A549 (cell line): ENCODE data around the gene RFC1. TPM values are rescaled to one million over a fixed set of nuclear protein-coding genes. Genes with fewer than 3 reads are reported as not detected.

Source experiments
- ATAC-seq, 2 experiments: fragments of 200-7000 bp in 1 of 2; fragments of >200 bp in 1 of 2; cut with Nextera tagmentation in 1 of 2; cut with Tn5 transposase in 1 of 2; 3 replicates each; pipeline versions ENCODE4 v1.8.0 to v1.9.1; 2018 to 2020; ENCODE audit warnings: mild to moderate bottlenecking in 1 of 2, moderate library complexity in 1 of 2
- CTCF ChIA-PET: fragments of 300-600 bp; sonication (Branson Sonifier 250); formaldehyde crosslinking; extraction: SDS; loops from one replicate; lab custom pipeline; 2021; ENCODE audit warnings: antibody characterized with exemption, inconsistent platforms; lab: Yijun Ruan, JAX
- POLR2A ChIA-PET: fragments of 350-600 bp; formaldehyde crosslinking; extraction: SDS; loops from one replicate; lab custom pipeline; 2021; ENCODE audit warnings: antibody characterized with exemption, inconsistent platforms; lab: Yijun Ruan, JAX
- DNase-seq, 2 experiments: peaks; one replicate each; pipeline versions ENCODE4 v3.0.0 to v3.0.0-alpha.2; 2011 to 2016; ENCODE audit warnings: low read depth in 1 of 2, low spot score in 1 of 2
- FAIRE-seq: peaks from 2 replicates; lab custom pipeline; 2011; peaks lifted over from hg19 to GRCh38; lab: Jason Lieb, UNC
- H3K27ac ChIP-seq, 2 experiments: fragments of >200 bp; sonication (Bioruptor Twin); formaldehyde crosslinking; 3 replicates each; pipeline ENCODE4 v1.5.1; 2016 to 2017
- H3K4me1 ChIP-seq: fragments of >200 bp; sonication (Bioruptor Twin); formaldehyde crosslinking; 3 replicates; pipeline ENCODE4 v1.6.1; 2016
- H3K4me2 ChIP-seq: fragments of >200 bp; sonication (Bioruptor Twin); formaldehyde crosslinking; 3 replicates; pipeline ENCODE4 v1.6.1; 2016
- H3K4me3 ChIP-seq: fragments of >200 bp; sonication (Bioruptor Twin); formaldehyde crosslinking; 3 replicates; pipeline ENCODE4 v1.5.1; 2016
- H3K9me3 ChIP-seq: fragments of >200 bp; sonication (Bioruptor Twin); formaldehyde crosslinking; 3 replicates; pipeline ENCODE4 v1.6.1; 2016
- BHLHE40 ChIP-seq: IDR thresholded peaks from 2 replicates; pipeline ENCODE4 v1.6.1; 2012; ENCODE audit warnings: low read depth, low read length, inconsistent platforms
- CBX2 ChIP-seq: fragments of 200-600 bp; sonication (generic); IDR thresholded peaks from 2 replicates; pipeline ENCODE4 v1.6.1; 2016; ENCODE audit warnings: low read depth, mild to moderate bottlenecking, borderline replicate concordance
- CHD2 ChIP-seq: fragments of 150-350 bp; IDR thresholded peaks from 2 replicates; pipeline ENCODE4 v1.6.1; 2014; ENCODE audit warnings: low read length; ENCODE audit not compliant: partially characterized antibody
- CHD4 ChIP-seq: fragments of 200-600 bp; sonication (generic); IDR thresholded peaks from 2 replicates; pipeline ENCODE4 v1.6.1; 2016; ENCODE audit warnings: antibody characterized with exemption, mild to moderate bottlenecking, borderline replicate concordance
- E2F6 ChIP-seq: IDR thresholded peaks from 2 replicates; pipeline ENCODE4 v1.6.1; 2012; ENCODE audit warnings: low read depth, borderline replicate concordance
- FOSB ChIP-seq: fragments of 250-450 bp; sonication (Bioruptor Pico); IDR thresholded peaks from 2 replicates; pipeline ENCODE4 v1.5.0; 2020; ENCODE audit warnings: mild to moderate bottlenecking, moderate library complexity
- FOSL2 ChIP-seq, 2 experiments: fragments of 450-650 bp in 1 of 2; fragments of >200 bp in 1 of 2; sonication (Bioruptor Twin) in 1 of 2; formaldehyde crosslinking; IDR thresholded peaks; 2 replicates each; pipeline versions ENCODE4 v1.5.0 to v1.6.1; 2016 to 2020; ENCODE audit warnings: mild to moderate bottlenecking in 1 of 2, moderate library complexity in 1 of 2
- HDAC2 ChIP-seq: fragments of 200-600 bp; sonication (generic); IDR thresholded peaks from 2 replicates; pipeline ENCODE4 v1.6.1; 2016
- HMGXB4 ChIP-seq: fragments of 250-450 bp; sonication (Bioruptor Pico); IDR thresholded peaks from 2 replicates; pipeline ENCODE4 v1.5.0; 2021; ENCODE audit warnings: mild to moderate bottlenecking, moderate library complexity, borderline replicate concordance
- HOXB13 ChIP-seq: fragments of 250-450 bp; sonication (Bioruptor Pico); IDR thresholded peaks from 2 replicates; pipeline ENCODE4 v1.5.0; 2020; ENCODE audit warnings: low read depth, mild to moderate bottlenecking, moderate library complexity
- JUNB ChIP-seq: fragments of >200 bp; sonication (Bioruptor Twin); formaldehyde crosslinking; IDR thresholded peaks from 2 replicates; pipeline ENCODE4 v1.6.1; 2016
- KDM1A ChIP-seq: fragments of 200-600 bp; sonication (generic); IDR thresholded peaks from 2 replicates; pipeline ENCODE4 v1.6.1; 2016; ENCODE audit warnings: low read depth, mild to moderate bottlenecking
- MAFK ChIP-seq: fragments of 450-650 bp; IDR thresholded peaks from 2 replicates; pipeline ENCODE4 v1.6.1; 2014; ENCODE audit not compliant: partially characterized antibody
- MAX ChIP-seq: IDR thresholded peaks from 2 replicates; pipeline ENCODE4 v1.6.1; 2012
- NR3C1 ChIP-seq: fragments of >200 bp; sonication (Bioruptor Twin); formaldehyde crosslinking; IDR thresholded peaks from 3 replicates; pipeline ENCODE4 v1.6.1; 2017
- PBX3 ChIP-seq: IDR thresholded peaks from 2 replicates; pipeline ENCODE4 v1.6.1; 2012
- PHF8 ChIP-seq: fragments of 200-600 bp; sonication (generic); IDR thresholded peaks from 2 replicates; pipeline ENCODE4 v1.6.1; 2016; ENCODE audit warnings: low read depth, mild to moderate bottlenecking, antibody characterized with exemption, moderate library complexity, borderline replicate concordance
- RAD21 ChIP-seq, 2 experiments: fragments of >200 bp in 1 of 2; sonication (Bioruptor Twin) in 1 of 2; formaldehyde crosslinking in 1 of 2; IDR thresholded peaks in 1 of 2; conservative IDR thresholded peaks in 1 of 2; 2 replicates in 1 of 2; 3 replicates in 1 of 2; pipeline ENCODE4 v1.6.1; 2012 to 2018; ENCODE audit warnings: inconsistent platforms in 1 of 2
- RCOR1 ChIP-seq: fragments of 150-350 bp; IDR thresholded peaks from 2 replicates; pipeline ENCODE4 v1.6.1; 2014; ENCODE audit warnings: antibody characterized with exemption, low read length, low read depth
- RFX5 ChIP-seq: fragments of 450-650 bp; IDR thresholded peaks from 2 replicates; pipeline ENCODE4 v1.7.1; 2014; ENCODE audit warnings: antibody characterized with exemption, mild to moderate bottlenecking, moderate library complexity
- RNF2 ChIP-seq: fragments of 200-600 bp; sonication (generic); IDR thresholded peaks from 2 replicates; pipeline ENCODE4 v1.6.1; 2016; ENCODE audit warnings: low read depth, mild to moderate bottlenecking, antibody characterized with exemption, moderate library complexity, borderline replicate concordance
- SMC3 ChIP-seq: fragments of >200 bp; sonication (Bioruptor Twin); formaldehyde crosslinking; IDR thresholded peaks from 3 replicates; pipeline ENCODE4 v1.6.1; 2018; ENCODE audit warnings: inconsistent platforms
- TP53 ChIP-seq: fragments of 250-450 bp; sonication (Bioruptor Pico); IDR thresholded peaks from 2 replicates; pipeline ENCODE4 v1.5.0; 2021; ENCODE audit warnings: mild to moderate bottlenecking, moderate library complexity
- ZNF302 ChIP-seq: fragments of 250-450 bp; sonication (Bioruptor Pico); IDR thresholded peaks from 2 replicates; pipeline ENCODE4 v1.9.0; 2021; ENCODE audit warnings: inconsistent platforms, mild to moderate bottlenecking, moderate library complexity
- ZSCAN20 ChIP-seq: fragments of 250-450 bp; sonication (Bioruptor Pico); IDR thresholded peaks from 2 replicates; pipeline ENCODE4 v1.8.0; 2022; ENCODE audit warnings: mild to moderate bottlenecking, moderate library complexity
- WGBS: methylation state at CpG from one replicate; pipeline ENCODE4 v1.1.6; 2017; ENCODE audit errors: missing lambda C conversion rate; 5-methylcytosine and 5-hydroxymethylcytosine counted together
- polyA plus RNA-seq, 4 experiments: library from polyadenylated mRNA; depleted of rRNA in 3 of 4; stranded (reverse); fragments of >200 nt; fragmentation: RNase III in 1 of 4; extraction: RNeasy Plus Mini Kit Qiagen cat#74134 plus additional on column Dnase treatment in 1 of 4; gene quantifications; 2 replicates in 3 of 4; 3 replicates in 1 of 4; pipeline ENCODE4 v1.2.3, GENCODE V29; 2011 to 2017

The RFC1 gene
- polyA plus RNA-seq, 2 of the 4 experiments (the other 2 are of a cell fraction), result 24.5 to 46.5 TPM

GRCh38 chr4:39286263-39286662, 79.9 kb downstream of the RFC1 start:
- no peak for FAIRE-seq
- no peak overlapping the region for H3K4me3 ChIP-seq
- TF ChIP-seq TP53 (CRISPR knock-in tag) (no peak), JUNB (no peak), PBX3 (no peak), FOSB (CRISPR knock-in tag) (no peak), HOXB13 (CRISPR knock-in tag) (no peak), MAFK (no peak), CBX2 (no peak), KDM1A (no peak), CHD2 (no peak), NR3C1 (no peak), HMGXB4 (no peak), BHLHE40 (no peak), PHF8 (no peak), RAD21 (conservative IDR thresholded peaks at IDR 0.05 in 1 of 2, IDR thresholded peaks at IDR 0.05 in 1 of 2) (no peak), CHD4 (no peak), ZNF302 (CRISPR knock-in tag) (no peak)
- WGBS, result 100% methylated on average over 1 of the region's 2 CpGs
- H3K4me1 ChIP-seq, result no peaks in the 10 kb centered on the region
- no peak overlapping the region for H3K27ac ChIP-seq
- ChIA-PET CTCF (interaction anchor here (1.0 to 1.4 kb wide), 2 partner anchors 13 to 33 kb away, joined by 3 to 4 read pairs; no protein-coding TSS in a partner anchor), POLR2A (no interaction called here)
- no peak for ATAC-seq
- H3K4me2 ChIP-seq, result no peak overlapping the region
- no peaks in the 10 kb centered on the region for H3K9me3 ChIP-seq
- no peak for DNase-seq

GRCh38 chr4:39285853-39286252, 80.3 kb downstream of the RFC1 start:
- Histone ChIP-seq H3K4me2 (no peak overlapping the region), H3K4me3 (no peak overlapping the region), H3K27ac (no peak overlapping the region), H3K4me1 (no peaks in the 10 kb centered on the region), H3K9me3 (no peaks in the 10 kb centered on the region)
- ChIA-PET CTCF (interaction anchor here (1.0 to 1.4 kb wide), 2 partner anchors 12 to 34 kb away, joined by 3 to 4 read pairs; no protein-coding TSS in a partner anchor), POLR2A (no interaction called here)
- FAIRE-seq (peak; percentile 39), ATAC-seq (no peak), DNase-seq (no peak)
- TF ChIP-seq ZSCAN20 (CRISPR knock-in tag), result no peak
- no peak for TF ChIP-seq E2F6
- no peak for TF ChIP-seq MAX
- no peak for TF ChIP-seq SMC3
- no peak for TF ChIP-seq CHD2
- WGBS, result 95% methylated on average over 2 of the region's 2 CpGs

- WGBS, result 63% methylated on average over 7 of the region's 7 CpGs
- FAIRE-seq, result no peak
- Histone ChIP-seq H3K4me1 (no peaks in the 10 kb centered on the region), H3K4me2 (no peak overlapping the region), H3K4me3 (no peak overlapping the region), H3K27ac (no peak overlapping the region), H3K9me3 (no peaks in the 10 kb centered on the region)
- ChIA-PET CTCF (interaction anchor here (0.7 to 1.3 kb wide), 2 partner anchors 14 to 445 kb away, joined by 3 to 4 read pairs; no protein-coding TSS in a partner anchor), POLR2A (no interaction called here)
- no peak for DNase-seq
- no peak for ATAC-seq
- TF ChIP-seq RFX5 (no peak), TP53 (CRISPR knock-in tag) (no peak), MAX (no peak), RNF2 (no peak), FOSL2 (IDR thresholded peaks at IDR 0.05) (no peak), FOSL2 (CRISPR knock-in tag; IDR thresholded peaks at IDR 0.05) (no peak), HDAC2 (no peak), RCOR1 (no peak)
Observed at GRCh38 chr4:39285111-39285795, 80.9 kb downstream of the RFC1 start.
